ENCODE data around the gene JPH2. TPM values are rescaled to one million over a fixed set of nuclear protein-coding genes. Genes with fewer than 3 reads are reported as not detected.

JPH2 gene
- total and polyA plus RNA-seq, 10 of the 15 experiments (the other 5 are each of a cell fraction or from before 2014, with no cell fraction given), result 0.16 TPM; not detected in 9

DNA sequence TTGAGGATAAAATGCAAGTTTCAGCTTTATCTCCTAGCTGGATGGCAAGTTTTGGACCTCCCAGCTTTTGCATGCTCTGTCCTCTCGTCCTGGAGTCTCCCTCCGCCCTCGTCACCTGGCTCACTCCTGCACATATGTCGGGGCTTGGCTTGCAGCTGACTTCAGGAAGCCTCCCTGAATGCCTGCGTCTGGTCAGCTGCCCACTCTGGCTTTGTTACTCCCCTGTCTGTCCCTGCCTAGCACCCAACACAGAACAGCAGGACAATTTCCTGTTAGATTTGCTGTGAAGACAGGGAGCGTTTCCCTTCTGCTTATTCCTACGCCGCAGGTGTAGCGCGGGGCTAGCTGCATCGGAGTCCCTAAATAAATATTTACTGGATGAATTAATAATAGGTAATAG, 5.4 kb downstream of the JPH2 start:
- in situ Hi-C loops (cut with MboI), result no loop called here
- Histone ChIP-seq H3K4me2 (ENCODE audit: control insufficient read depth, insufficient read depth) (no peak overlapping the region), H2AFZ (ENCODE audit: control insufficient read depth, low read depth, low read length) (no peak overlapping the region), H3K4me3 (no peak overlapping the region), H3K27me3 (replicated peaks in 1 of 2; ENCODE audit: control insufficient read depth in 2 of 2, insufficient read depth in 2 of 2, low read length in 1 of 2) (peaks cover 2 to 4% of the 10 kb centered on the region in 2 experiments; a peak in 3 of 4 replicates), H3K9ac (ENCODE audit: control insufficient read depth, insufficient read depth, low read length) (no peak overlapping the region), H3K27ac (ENCODE audit: control insufficient read depth, insufficient read depth) (no peak overlapping the region), H3K79me2 (ENCODE audit: control insufficient read depth, insufficient read depth, low read length) (no peaks in the 10 kb centered on the region), H4K20me1 (ENCODE audit: control insufficient read depth, insufficient read depth) (no peaks in the 10 kb centered on the region), H3K36me3 (ENCODE audit: control insufficient read depth in 2 of 2, insufficient read depth in 2 of 2, low read length in 1 of 2) (no peaks in the 10 kb centered on the region), H3K9me3 (replicated peaks; ENCODE audit: control insufficient read depth, insufficient read depth, low read length) (no peaks in the 10 kb centered on the region), H3K4me1 (ENCODE audit: control insufficient read depth, insufficient read depth, low read length) (no peaks in the 10 kb centered on the region)
- WGBS (ENCODE audit: insufficient coverage, insufficient replicate concordance, low lambda C conversion rate, missing lambda C conversion rate), result 68% methylated on average over 11 of the region's 11 CpGs
- SMC1A ChIA-PET (ENCODE audit: uncharacterized antibody, unreplicated experiment), result no interaction called here
- CTCF ChIA-PET, result interaction anchor here (0.6 to 3.2 kb wide), 2 partner anchors 9 to 181 kb away, joined by 3 to 11 read pairs; no protein-coding TSS in a partner anchor
- DNase-seq (ENCODE audit: low read depth, low spot score), result no peak
- TF ChIP-seq ZNF592 (IDR thresholded peaks at IDR 0.05), result no peak
- no peak for TF ChIP-seq SREBF1 (IDR thresholded peaks at IDR 0.05; ENCODE audit: low read length)
- no peak for TF ChIP-seq EZH2 (IDR thresholded peaks at IDR 0.05; ENCODE audit: borderline replicate concordance, control insufficient read depth, low read depth, low read length)
- TF ChIP-seq ESRRA (IDR thresholded peaks at IDR 0.05; ENCODE audit: low read length), result no peak
- no peak for TF ChIP-seq SMARCA5 (IDR thresholded peaks at IDR 0.05)
- no peak for TF ChIP-seq USF2 (IDR thresholded peaks at IDR 0.05; ENCODE audit: borderline replicate concordance, low read depth, low read length)
- TF ChIP-seq, protein P1, sequence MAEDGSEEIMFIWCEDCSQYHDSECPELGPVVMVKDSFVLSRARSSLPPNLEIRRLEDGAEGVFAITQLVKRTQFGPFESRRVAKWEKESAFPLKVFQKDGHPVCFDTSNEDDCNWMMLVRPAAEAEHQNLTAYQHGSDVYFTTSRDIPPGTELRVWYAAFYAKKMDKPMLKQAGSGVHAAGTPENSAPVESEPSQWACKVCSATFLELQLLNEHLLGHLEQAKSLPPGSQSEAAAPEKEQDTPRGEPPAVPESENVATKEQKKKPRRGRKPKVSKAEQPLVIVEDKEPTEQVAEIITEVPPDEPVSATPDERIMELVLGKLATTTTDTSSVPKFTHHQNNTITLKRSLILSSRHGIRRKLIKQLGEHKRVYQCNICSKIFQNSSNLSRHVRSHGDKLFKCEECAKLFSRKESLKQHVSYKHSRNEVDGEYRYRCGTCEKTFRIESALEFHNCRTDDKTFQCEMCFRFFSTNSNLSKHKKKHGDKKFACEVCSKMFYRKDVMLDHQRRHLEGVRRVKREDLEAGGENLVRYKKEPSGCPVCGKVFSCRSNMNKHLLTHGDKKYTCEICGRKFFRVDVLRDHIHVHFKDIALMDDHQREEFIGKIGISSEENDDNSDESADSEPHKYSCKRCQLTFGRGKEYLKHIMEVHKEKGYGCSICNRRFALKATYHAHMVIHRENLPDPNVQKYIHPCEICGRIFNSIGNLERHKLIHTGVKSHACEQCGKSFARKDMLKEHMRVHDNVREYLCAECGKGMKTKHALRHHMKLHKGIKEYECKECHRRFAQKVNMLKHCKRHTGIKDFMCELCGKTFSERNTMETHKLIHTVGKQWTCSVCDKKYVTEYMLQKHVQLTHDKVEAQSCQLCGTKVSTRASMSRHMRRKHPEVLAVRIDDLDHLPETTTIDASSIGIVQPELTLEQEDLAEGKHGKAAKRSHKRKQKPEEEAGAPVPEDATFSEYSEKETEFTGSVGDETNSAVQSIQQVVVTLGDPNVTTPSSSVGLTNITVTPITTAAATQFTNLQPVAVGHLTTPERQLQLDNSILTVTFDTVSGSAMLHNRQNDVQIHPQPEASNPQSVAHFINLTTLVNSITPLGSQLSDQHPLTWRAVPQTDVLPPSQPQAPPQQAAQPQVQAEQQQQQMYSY (CRISPR knock-in tag; IDR thresholded peaks at IDR 0.05), result no peak
- no peak for TF ChIP-seq IKZF2 (IDR thresholded peaks at IDR 0.05)
- no peak for TF ChIP-seq GATAD2B (conservative IDR thresholded peaks at IDR 0.05; ENCODE audit: low read depth)
- TF ChIP-seq, protein P2, sequence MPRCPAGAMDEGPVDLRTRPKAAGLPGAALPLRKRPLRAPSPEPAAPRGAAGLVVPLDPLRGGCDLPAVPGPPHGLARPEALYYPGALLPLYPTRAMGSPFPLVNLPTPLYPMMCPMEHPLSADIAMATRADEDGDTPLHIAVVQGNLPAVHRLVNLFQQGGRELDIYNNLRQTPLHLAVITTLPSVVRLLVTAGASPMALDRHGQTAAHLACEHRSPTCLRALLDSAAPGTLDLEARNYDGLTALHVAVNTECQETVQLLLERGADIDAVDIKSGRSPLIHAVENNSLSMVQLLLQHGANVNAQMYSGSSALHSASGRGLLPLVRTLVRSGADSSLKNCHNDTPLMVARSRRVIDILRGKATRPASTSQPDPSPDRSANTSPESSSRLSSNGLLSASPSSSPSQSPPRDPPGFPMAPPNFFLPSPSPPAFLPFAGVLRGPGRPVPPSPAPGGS (IDR thresholded peaks at IDR 0.05; ENCODE audit: borderline replicate concordance, insufficient read depth, low read depth, low read length, poor library complexity, severe bottlenecking), result no peak
- TF ChIP-seq ETV6 (conservative IDR thresholded peaks at IDR 0.05 in 1 of 2, IDR thresholded peaks at IDR 0.05 in 1 of 2; ENCODE audit: borderline replicate concordance in 1 of 2, low read depth in 1 of 2), result no peak
- TF ChIP-seq DPF2 (IDR thresholded peaks at IDR 0.05), result no peak
- RAD21 ChIA-PET (ENCODE audit: unreplicated experiment), result no interaction called here
- POLR2A ChIA-PET, result no interaction called here
- no peak for ATAC-seq
- no peak for FAIRE-seq
- BruUV-seq (replicated peaks), result no TSS peak
- intact Hi-C loops (cut with micrococcal nuclease; ENCODE audit: unreplicated experiment), result no loop called here

Data from GM12878 (cell line).